ENCODE measurements around the gene TMEM151B. TPM values are rescaled to one million over a fixed set of nuclear protein-coding genes. Genes with fewer than 3 reads are reported as not detected.

Gene TMEM151B
- total and polyA plus RNA-seq, 2 donors (not counting 1 experiment from before 2014, with no cell fraction given): 0.01 to 0.10 TPM

- peaks cover 43% of the 10 kb centered on the region for H3K4me1 Mint-ChIP-seq
- POLR2A ChIA-PET: interaction anchor here (0.6 to 6.1 kb wide), 16 partner anchors 9 to 617 kb away, joined by 3 to 105 read pairs (median 4); partner anchors contain the start of genes AARS2, CDC5L, GTPBP2 and MRPL14
- intact Hi-C loops (cut with micrococcal nuclease): loop anchor here (1.0 to 5.0 kb wide), 6 partner anchors 8 to 119 kb away; partner anchors contain the start of genes AARS2, MRPL14, SLC29A1 and SLC35B2
Measured at GRCh38 chr6:44246663-44247337, 23.4 kb upstream of the TMEM151B start, which contains the start of gene HSP90AB1. Gene HSP90AB1 (plus strand): TSS chr6:44247101. CDS start chr6:44248630, 1,529 bp downstream.

More at GRCh38 chr6:44246663-44247337, 23.4 kb upstream of the TMEM151B start, which contains the start of gene HSP90AB1:
- Histone ChIP-seq H3K9ac (ENCODE audit: low read length) (peak within 1 kb of the TSS; percentile 99), H3K9me3 (ENCODE audit: control extremely low read depth in 1 of 3, control insufficient read depth in 2 of 3, insufficient read depth in 1 of 3, low read length in 2 of 3) (no peaks in the 10 kb centered on the region), H3K79me2 (ENCODE audit: control insufficient read depth, insufficient read depth, low read length) (peaks cover 34% of the 10 kb centered on the region), H3K27ac (ENCODE audit: low read length in 2 of 2) (peak within 1 kb of the TSS; percentile 93 to 99), H3K4me3 (ENCODE audit: control extremely low read depth in 1 of 5, extremely low read depth in 1 of 5, insufficient read depth in 1 of 5, low read depth in 2 of 5, low read length in 4 of 5) (peak within 1 kb of the TSS; percentile 85 to 100 (median 98)), H2AFZ (ENCODE audit: insufficient read depth, low read depth, low read length, poor library complexity, severe bottlenecking) (peak within 1 kb of the TSS; percentile 86), H3K27me3 (replicated peaks in 1 of 4; ENCODE audit: control extremely low read depth in 1 of 4, control insufficient read depth in 3 of 4, insufficient read depth in 4 of 4, low read length in 3 of 4) (no peaks in the 10 kb centered on the region), H4K20me1 (ENCODE audit: control insufficient read depth, insufficient read depth, low read length, poor library complexity, severe bottlenecking) (peaks cover 47% of the 10 kb centered on the region), H3K36me3 (replicated peaks in 1 of 2; ENCODE audit: control extremely low read depth in 1 of 2, control insufficient read depth in 1 of 2, extremely low read depth in 1 of 2, insufficient read depth in 2 of 2, low read length in 1 of 2) (peaks cover 8 to 39% of the 10 kb centered on the region in 2 experiments), H3K4me1 (ENCODE audit: control insufficient read depth in 2 of 2, insufficient read depth in 2 of 2, low read length in 2 of 2) (peaks cover 12 to 30% of the 10 kb centered on the region in 2 donors), H3K4me2 (replicated peaks; ENCODE audit: low read depth, low read length, poor library complexity, severe bottlenecking) (peak within 1 kb of the TSS; percentile 97)
- Mint-ChIP-seq H3K27ac (peak within 1 kb of the TSS; percentile 95), H3K4me3 (peak within 1 kb of the TSS; percentile 96), H3K27me3 (no peaks in the 10 kb centered on the region), H3K9me3 (ENCODE audit: insufficient read depth) (no peaks in the 10 kb centered on the region)
- CTCF ChIA-PET: interaction anchor here (1.2 to 7.6 kb wide), 9 partner anchors 8 to 1465 kb away, joined by 3 to 68 read pairs (median 11); partner anchors contain the start of genes BICRAL, SLC29A1, SLC35B2 and TMEM151B
- 0% methylated on average over 25 of the region's 34 CpGs for WGBS (ENCODE audit: insufficient coverage)
- ATAC-seq (ENCODE audit: low read depth): peak; percentile 74
- DNase-seq: peak; percentile 99
- TF ChIP-seq EZH2 (IDR thresholded peaks at IDR 0.05; ENCODE audit: borderline replicate concordance, insufficient read depth, low read depth, low read length, poor library complexity, severe bottlenecking): no peak
- TF ChIP-seq, protein P1, sequence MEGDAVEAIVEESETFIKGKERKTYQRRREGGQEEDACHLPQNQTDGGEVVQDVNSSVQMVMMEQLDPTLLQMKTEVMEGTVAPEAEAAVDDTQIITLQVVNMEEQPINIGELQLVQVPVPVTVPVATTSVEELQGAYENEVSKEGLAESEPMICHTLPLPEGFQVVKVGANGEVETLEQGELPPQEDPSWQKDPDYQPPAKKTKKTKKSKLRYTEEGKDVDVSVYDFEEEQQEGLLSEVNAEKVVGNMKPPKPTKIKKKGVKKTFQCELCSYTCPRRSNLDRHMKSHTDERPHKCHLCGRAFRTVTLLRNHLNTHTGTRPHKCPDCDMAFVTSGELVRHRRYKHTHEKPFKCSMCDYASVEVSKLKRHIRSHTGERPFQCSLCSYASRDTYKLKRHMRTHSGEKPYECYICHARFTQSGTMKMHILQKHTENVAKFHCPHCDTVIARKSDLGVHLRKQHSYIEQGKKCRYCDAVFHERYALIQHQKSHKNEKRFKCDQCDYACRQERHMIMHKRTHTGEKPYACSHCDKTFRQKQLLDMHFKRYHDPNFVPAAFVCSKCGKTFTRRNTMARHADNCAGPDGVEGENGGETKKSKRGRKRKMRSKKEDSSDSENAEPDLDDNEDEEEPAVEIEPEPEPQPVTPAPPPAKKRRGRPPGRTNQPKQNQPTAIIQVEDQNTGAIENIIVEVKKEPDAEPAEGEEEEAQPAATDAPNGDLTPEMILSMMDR (IDR thresholded peaks at IDR 0.05): no peak
